Stimulated activated CD4-positive, alpha-beta T cell treated with anti-CD3 and anti-CD28 coated beads, Interleukin-1b, Interleukin-23, amount 100 ng/mL, for 24 hours (primary cell): ENCODE data around the gene TENM4.

Source experiments
- DNase-seq, 4 experiments: peaks; one replicate each; pipeline ENCODE4 v3.0.0-alpha.2; 2020; ENCODE audit warnings: low read depth in 4 of 4, low spot score in 1 of 4

Gene TENM4

DNA sequence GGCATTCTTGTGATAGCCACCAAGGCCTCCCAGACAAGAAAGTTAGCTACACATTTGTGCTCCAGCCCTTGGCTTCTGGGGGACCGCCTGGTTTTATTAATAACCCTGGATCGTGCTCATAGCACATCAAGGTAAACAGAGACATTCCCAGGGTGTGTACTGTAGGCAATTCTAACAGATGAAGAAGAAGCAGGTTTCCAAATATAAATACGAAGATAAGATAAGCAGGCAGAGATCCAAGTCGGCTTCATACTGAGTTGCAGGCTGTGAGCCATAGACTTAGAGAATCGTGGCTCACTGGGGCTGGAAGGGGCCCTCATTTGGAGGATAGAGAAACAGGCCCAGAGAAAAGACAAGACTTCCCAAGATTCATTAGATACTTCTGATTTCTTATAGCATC, 131.4 kb downstream of the TENM4 start:
- DNase-seq, result no peak

DNA sequence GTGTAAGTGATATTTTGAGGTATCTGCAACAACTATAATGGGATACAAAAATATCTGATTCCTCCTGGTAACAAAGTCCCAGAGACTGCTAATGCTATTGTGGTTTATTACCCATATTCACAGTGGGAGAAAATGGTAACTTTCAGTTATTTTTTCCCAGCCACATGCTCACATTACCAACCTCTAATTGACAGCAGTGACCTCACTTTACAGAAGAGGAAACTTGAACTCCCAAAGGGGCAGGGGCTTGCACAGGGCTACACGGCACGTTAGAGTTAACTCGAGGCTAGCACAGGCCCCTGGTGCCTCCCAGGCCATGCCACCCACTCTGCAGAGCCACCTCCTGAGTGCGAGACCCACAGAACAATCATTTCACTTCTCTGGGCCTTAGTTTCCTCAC, 132.4 kb downstream of the TENM4 start:
- no peak for DNase-seq

DNA sequence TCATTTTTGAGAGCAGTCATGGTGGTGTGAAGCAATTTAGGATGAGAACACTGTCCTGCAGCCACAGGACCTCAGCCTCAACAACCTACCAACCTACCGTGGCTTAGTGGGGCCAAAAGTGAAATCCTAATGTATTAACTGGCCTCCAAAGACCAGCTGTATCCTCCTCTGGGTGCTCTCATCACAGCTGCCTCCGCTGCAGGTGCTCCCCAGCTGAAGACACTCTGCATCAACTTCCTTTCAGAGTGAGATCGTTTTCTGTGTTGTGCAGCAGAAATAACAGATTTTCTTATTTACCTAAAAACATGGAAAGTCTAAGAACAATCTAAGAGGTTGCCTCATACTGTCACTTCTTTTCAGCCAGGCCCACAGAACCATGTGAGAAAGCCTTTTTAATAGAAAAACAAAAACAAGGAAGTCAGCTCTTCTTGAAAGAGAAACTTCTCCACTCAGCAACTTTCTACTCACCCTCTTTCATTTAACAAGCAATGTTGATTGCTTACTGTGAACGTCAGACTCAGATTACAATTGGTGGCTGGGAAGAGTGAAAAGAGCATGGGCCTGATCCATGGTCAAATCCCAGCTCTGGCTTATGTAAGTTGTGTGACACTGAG, 136.1 kb downstream of the TENM4 start:
- no peak for DNase-seq

GRCh38 chr11:79296141-79296540, 144.7 kb downstream of the TENM4 start:
- DNase-seq, result no peak

GRCh38 chr11:79294845-79295731, 145.7 kb downstream of the TENM4 start:
- DNase-seq, result no peak

GRCh38 chr11:79291948-79292347, 148.9 kb downstream of the TENM4 start:
- no peak for DNase-seq

- no peak for DNase-seq
Observed at GRCh38 chr11:79290761-79291160, 150.1 kb downstream of the TENM4 start.

- DNase-seq, result no peak
Observed at GRCh38 chr11:79287952-79288351, 152.9 kb downstream of the TENM4 start.

DNA sequence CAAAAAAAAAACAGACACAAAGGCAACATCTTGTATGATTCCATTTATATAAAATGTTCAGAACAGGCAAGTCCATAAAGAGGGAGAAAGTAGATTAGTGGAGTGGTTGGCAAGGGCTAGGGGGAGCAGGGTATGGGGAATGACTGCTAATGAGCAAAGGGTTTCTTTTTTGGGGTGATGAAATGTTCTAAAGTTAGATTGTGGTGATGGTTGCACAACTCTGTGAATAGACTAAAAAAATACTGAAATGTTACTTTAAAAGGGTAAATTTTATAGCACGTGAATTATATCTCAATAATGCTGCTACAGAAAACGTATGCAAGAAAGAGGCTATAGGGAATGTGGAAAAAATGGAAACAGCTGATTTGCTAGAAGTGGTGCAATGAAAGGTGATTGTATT, 155.1 kb downstream of the TENM4 start:
- no peak for DNase-seq

- DNase-seq, result no peak
Observed at GRCh38 chr11:79276736-79277325, 164.0 kb downstream of the TENM4 start.

GRCh38 chr11:79274636-79275331, 166.0 kb downstream of the TENM4 start:
- no peak for DNase-seq

- no peak for DNase-seq
Observed at GRCh38 chr11:79273781-79274180, 167.0 kb downstream of the TENM4 start.

GRCh38 chr11:79269611-79270307, 171.1 kb downstream of the TENM4 start:
- no peak for DNase-seq

GRCh38 chr11:79266396-79266795, 174.4 kb downstream of the TENM4 start:
- DNase-seq, result no peak

DNA sequence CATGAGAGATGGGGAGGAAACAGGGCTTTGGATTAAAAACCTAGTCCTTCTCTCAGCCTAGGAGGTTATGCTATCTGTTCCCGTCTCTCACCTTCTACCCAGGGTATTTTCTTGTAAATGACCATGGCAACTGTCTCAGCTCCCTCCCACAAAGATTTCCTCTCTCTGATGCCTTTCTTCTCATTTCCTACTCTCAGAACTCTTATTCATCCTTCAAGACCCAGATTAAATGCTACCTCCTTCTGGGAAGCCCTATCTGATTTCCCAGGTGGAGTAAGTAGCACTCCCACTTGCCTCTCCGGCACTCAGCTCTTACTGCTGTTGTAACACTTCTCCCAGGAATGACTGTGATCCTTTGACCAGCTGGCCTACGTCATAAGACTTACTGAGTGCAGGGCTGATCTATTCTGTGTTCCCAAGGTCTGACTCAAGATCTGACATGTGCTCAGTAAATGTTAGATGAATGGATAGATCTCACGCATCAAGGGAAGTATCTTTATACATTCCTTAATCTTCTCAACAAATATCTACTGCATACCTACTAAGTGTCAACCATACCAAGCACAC, 175.0 kb downstream of the TENM4 start:
- no peak for DNase-seq

GRCh38 chr11:79264284-79264683, 176.5 kb downstream of the TENM4 start:
- DNase-seq, result no peak

DNA sequence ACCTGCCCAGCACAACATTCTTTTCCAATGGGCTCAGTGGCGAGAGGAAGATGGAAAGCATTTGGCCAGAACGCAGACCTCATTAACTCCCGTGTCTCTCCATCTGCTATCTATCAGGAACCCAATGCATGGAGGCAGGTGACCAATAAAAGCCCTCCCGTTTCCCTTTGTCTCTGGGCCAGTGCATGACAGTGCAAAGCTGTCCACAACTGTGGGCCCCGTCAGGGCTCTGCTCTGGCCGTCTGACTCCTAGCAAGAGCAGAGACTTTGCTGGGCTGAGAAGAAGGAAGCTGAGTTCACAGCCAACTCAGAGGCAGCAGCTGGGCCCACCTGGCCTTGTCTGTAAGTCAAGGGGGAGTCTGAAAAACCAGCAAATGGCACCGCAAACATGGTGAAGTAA, 177.8 kb downstream of the TENM4 start:
- no peak for DNase-seq

- DNase-seq, result no peak
Observed at GRCh38 chr11:79262221-79262620, 178.6 kb downstream of the TENM4 start.

DNA sequence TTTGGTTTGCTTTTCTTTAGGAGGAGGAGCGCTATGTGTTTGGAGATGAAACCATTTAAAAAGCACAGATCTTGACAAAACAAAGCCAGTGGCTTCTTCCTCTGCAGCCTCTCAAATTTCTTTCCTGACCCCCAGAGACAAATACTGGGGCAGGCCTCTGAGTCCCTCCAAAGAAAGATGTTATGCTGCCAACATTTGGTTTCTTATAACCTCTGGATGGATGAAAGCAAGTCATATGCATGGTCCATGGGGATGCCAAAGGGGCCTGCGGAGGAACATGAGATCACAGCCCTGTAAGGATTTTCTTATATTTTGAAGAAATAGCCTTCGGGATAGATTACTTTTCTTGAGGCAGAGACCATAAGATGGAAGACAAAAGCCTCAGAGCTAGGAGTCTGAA, 179.1 kb downstream of the TENM4 start:
- no peak for DNase-seq

GRCh38 chr11:79259800-79260199, 181.0 kb downstream of the TENM4 start:
- DNase-seq, result no peak

DNA sequence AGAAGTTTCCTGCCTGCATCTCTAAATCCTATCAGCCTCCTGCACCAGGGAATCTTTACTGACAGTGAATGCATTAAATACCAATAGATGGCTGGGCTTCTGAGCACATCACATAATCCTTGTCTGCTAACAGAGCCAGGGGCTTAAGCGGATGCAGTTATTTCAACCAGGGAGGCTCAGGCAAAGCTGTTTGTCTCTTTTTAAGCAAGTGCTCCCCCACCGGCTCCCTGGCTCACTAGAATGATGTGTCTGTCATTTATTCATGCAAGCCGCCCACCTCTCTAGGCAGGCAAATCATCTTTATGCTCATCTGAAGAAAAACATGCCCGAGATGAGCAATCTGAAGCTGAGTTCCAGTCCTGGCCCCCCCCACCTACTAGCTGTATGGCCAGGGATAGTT, 182.3 kb downstream of the TENM4 start:
- DNase-seq, result no peak
